ENCODE results near the gene CD34. TPM values are rescaled to one million over a fixed set of nuclear protein-coding genes. Genes with fewer than 3 reads are reported as not detected.

The CD34 gene
- total RNA-seq, 1 experiment from 2014 or later = not detected

- Histone ChIP-seq H3K4me1 (ENCODE audit: insufficient read depth, low read length) (peaks cover 14% of the 10 kb centered on the region), H3K79me2 (ENCODE audit: low read length) (peaks cover 90% of the 10 kb centered on the region), H3K9me3 (ENCODE audit: low read length) (no peaks in the 10 kb centered on the region), H3K27me3 (ENCODE audit: low read length) (no peaks in the 10 kb centered on the region), H2AFZ (ENCODE audit: low read length) (no peak overlapping the region), H3K36me3 (ENCODE audit: low read depth, low read length) (peaks cover 24% of the 10 kb centered on the region), H3K9me2 (replicated peaks; ENCODE audit: low read length) (no peaks in the 10 kb centered on the region), H3K4me2 (ENCODE audit: low read length) (no peak overlapping the region), H3F3A (ENCODE audit: low read length, unreplicated experiment) (no peaks in the 10 kb centered on the region), H4K20me1 (ENCODE audit: low read length) (peaks cover 12% of the 10 kb centered on the region), H3K9ac (ENCODE audit: low read length) (no peak overlapping the region), H3K4me3 (ENCODE audit: low read length) (no peak overlapping the region), H3K27ac (ENCODE audit: low read length) (no peak overlapping the region)
- no TSS peak for BruUV-seq (replicated peaks)
- DNase-seq = no peak
- POLR2A ChIA-PET (ENCODE audit: unreplicated experiment) = no interaction called here
- no peak for ATAC-seq
- intact Hi-C loops (cut with micrococcal nuclease) = no loop called here
- TF ChIP-seq CTCF (conservative IDR thresholded peaks at IDR 0.05; ENCODE audit: low read depth, low read length) = no peak
- TF ChIP-seq EZH2phosphoT487 (IDR thresholded peaks at IDR 0.05; ENCODE audit: borderline replicate concordance, low read length) = no peak
- no peak for TF ChIP-seq EZH2 (IDR thresholded peaks at IDR 0.05; ENCODE audit: low read length, unreplicated experiment)
- CTCF ChIA-PET = no interaction called here
Observed at GRCh38 chr1:207858806-207859205, 52.1 kb downstream of the CD34 start.

- ATAC-seq (no peak), DNase-seq (no peak)
- H2AFZ ChIP-seq (ENCODE audit: low read length) = no peak overlapping the region
- H3K79me2 ChIP-seq (ENCODE audit: low read length) = peaks cover 85% of the 10 kb centered on the region
- peaks cover 12% of the 10 kb centered on the region; the same call in 1 of the 2 replicates for H3K4me1 ChIP-seq (ENCODE audit: insufficient read depth, low read length)
- no peaks in the 10 kb centered on the region for H3F3A ChIP-seq (ENCODE audit: low read length, unreplicated experiment)
- H4K20me1 ChIP-seq (ENCODE audit: low read length) = peaks cover 12% of the 10 kb centered on the region
- H3K9me3 ChIP-seq (ENCODE audit: low read length) = no peaks in the 10 kb centered on the region
- TF ChIP-seq EZH2 (IDR thresholded peaks at IDR 0.05; ENCODE audit: low read length, unreplicated experiment) (no peak), CTCF (conservative IDR thresholded peaks at IDR 0.05; ENCODE audit: low read depth, low read length) (no peak), EZH2phosphoT487 (IDR thresholded peaks at IDR 0.05; ENCODE audit: borderline replicate concordance, low read length) (no peak)
- intact Hi-C loops (cut with micrococcal nuclease) = no loop called here
- ChIA-PET POLR2A (ENCODE audit: unreplicated experiment) (no interaction called here), CTCF (no interaction called here)
- no peak overlapping the region for H3K9ac ChIP-seq (ENCODE audit: low read length)
- no peaks in the 10 kb centered on the region for H3K27me3 ChIP-seq (ENCODE audit: low read length)
- H3K36me3 ChIP-seq (ENCODE audit: low read depth, low read length) = peaks cover 19% of the 10 kb centered on the region
- no peaks in the 10 kb centered on the region for H3K9me2 ChIP-seq (replicated peaks; ENCODE audit: low read length)
- H3K4me3 ChIP-seq (ENCODE audit: low read length) = no peak overlapping the region
- no TSS peak for BruUV-seq (replicated peaks)
- H3K27ac ChIP-seq (ENCODE audit: low read length) = no peak overlapping the region
- H3K4me2 ChIP-seq (ENCODE audit: low read length) = no peak overlapping the region
Observed at GRCh38 chr1:207858281-207858680, 52.6 kb downstream of the CD34 start.

GRCh38 chr1:207857447-207857846, 53.5 kb downstream of the CD34 start:
- POLR2A ChIA-PET (ENCODE audit: unreplicated experiment) = no interaction called here
- Histone ChIP-seq H4K20me1 (ENCODE audit: low read length) (peaks cover 12% of the 10 kb centered on the region), H3K9ac (ENCODE audit: low read length) (no peak overlapping the region), H3F3A (ENCODE audit: low read length, unreplicated experiment) (no peaks in the 10 kb centered on the region), H3K9me2 (replicated peaks; ENCODE audit: low read length) (no peaks in the 10 kb centered on the region), H3K4me1 (ENCODE audit: insufficient read depth, low read length) (0 out of 2 replicates have a peak, but pooled peaks cover 5% of the 10 kb centered on the region), H3K4me3 (ENCODE audit: low read length) (no peak overlapping the region), H2AFZ (ENCODE audit: low read length) (no peak overlapping the region), H3K27ac (ENCODE audit: low read length) (no peak overlapping the region), H3K4me2 (ENCODE audit: low read length) (no peak overlapping the region), H3K79me2 (ENCODE audit: low read length) (peaks cover 78% of the 10 kb centered on the region), H3K9me3 (ENCODE audit: low read length) (no peaks in the 10 kb centered on the region), H3K36me3 (ENCODE audit: low read depth, low read length) (peaks cover 15% of the 10 kb centered on the region), H3K27me3 (ENCODE audit: low read length) (no peaks in the 10 kb centered on the region)
- DNase-seq = peak; percentile 38
- TF ChIP-seq EZH2phosphoT487 (IDR thresholded peaks at IDR 0.05; ENCODE audit: borderline replicate concordance, low read length) (no peak), EZH2 (IDR thresholded peaks at IDR 0.05; ENCODE audit: low read length, unreplicated experiment) (no peak), CTCF (conservative IDR thresholded peaks at IDR 0.05; ENCODE audit: low read depth, low read length) (no peak)
- CTCF ChIA-PET = no interaction called here
- BruUV-seq (replicated peaks) = no TSS peak
- intact Hi-C loops (cut with micrococcal nuclease) = no loop called here
- no peak; the same call in 1 of the 2 replicates for ATAC-seq
